Measurements from ENCODE around the gene OVOL3.

- TF ChIP-seq POLR2AphosphoS5 (IDR thresholded peaks at IDR 0.05; ENCODE audit: low read depth) (no peak), CTCF (IDR thresholded peaks at IDR 0.05; ENCODE audit: insufficient read depth, low read length) (no peak), SPI1 (IDR thresholded peaks at IDR 0.05; ENCODE audit: borderline replicate concordance, low read depth) (no peak)
These were observed 17.7 kb upstream of the OVOL3 start for GRCh38 chr19:36093146-36093662.

Data from HL-60 (cell line).